ENCODE data around the gene FIGLA. TPM values are rescaled to one million over a fixed set of nuclear protein-coding genes. Genes with fewer than 3 reads are reported as not detected.

The FIGLA gene
- total RNA-seq, 2 donors from 2014 or later: not detected

DNA sequence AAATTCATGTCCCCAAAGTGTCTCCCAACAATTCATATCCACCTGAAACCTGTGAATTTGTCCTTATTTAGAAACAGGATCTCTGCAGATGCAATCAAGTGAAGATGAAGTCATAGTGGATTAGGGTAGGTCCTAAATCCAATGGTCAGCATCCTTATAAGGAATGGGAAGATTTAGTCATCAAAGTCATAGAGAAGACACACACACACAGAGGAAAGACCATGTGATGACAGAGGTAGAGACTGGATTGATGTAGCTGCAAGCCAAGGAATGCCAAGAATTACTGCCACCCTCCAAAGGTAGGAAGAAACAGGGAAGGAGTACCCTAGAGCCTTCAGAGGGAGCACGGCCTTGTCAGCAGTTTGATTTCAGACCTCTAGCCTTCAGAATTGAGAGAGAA, 40.1 kb downstream of the FIGLA start:
- 88% methylated on average over 1 of the region's 1 CpG for WGBS
- TF ChIP-seq POLR2AphosphoS5 (IDR thresholded peaks at IDR 0.05): no peak
- TF ChIP-seq POLR2A (IDR thresholded peaks at IDR 0.05): no peak
- no peak for TF ChIP-seq CTCF (IDR thresholded peaks at IDR 0.05)
- Histone ChIP-seq H3K36me3 (no peaks in the 10 kb centered on the region), H3K27me3 (replicated peaks; ENCODE audit: insufficient read depth) (no peaks in the 10 kb centered on the region), H3K9me3 (no peaks in the 10 kb centered on the region), H3K4me1 (replicated peaks) (no peaks in the 10 kb centered on the region), H3K4me3 (no peak overlapping the region), H3K27ac (no peak overlapping the region)
- DNase-seq (ENCODE audit: low spot score): no peak
- intact Hi-C loops (cut with DNase I): no loop called here

DNA sequence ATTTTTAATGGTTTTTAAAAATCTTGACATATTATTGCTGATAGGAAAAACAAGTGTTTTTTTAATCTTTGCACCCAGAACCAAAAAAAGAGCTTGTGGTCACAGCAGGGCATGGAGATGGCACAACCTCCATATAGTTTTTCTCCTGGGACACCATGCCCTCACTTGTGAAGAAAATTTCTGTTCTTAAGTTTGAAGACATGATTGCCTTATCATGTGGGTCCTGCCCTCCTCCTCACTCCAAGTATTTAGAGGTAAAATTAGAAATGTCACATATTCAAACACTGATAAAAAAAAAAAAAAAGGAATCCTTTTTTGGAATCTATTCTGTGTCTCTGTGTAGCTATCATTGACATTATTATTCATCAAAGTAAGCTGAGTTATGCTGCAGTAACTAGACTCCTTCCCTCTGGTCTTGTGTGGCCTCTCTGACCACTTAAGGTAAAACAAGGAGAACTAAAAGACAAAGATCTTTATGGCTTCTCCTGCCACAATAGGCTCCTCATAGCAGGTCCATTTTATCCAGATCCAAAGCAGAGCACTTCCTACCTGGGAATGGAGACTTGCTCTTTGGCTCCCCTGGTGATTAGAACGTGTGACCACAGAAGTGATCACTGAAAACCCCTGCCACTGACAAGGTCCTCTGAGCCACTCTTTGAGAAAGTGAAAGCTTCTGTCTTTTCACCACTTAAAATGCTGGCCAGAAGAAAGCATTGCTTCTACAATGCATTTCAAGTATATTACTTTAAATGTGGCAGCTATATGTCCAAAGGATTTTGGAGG, 42.2 kb downstream of the FIGLA start:
- Histone ChIP-seq H3K27me3 (replicated peaks; ENCODE audit: insufficient read depth) (no peaks in the 10 kb centered on the region), H3K9me3 (no peaks in the 10 kb centered on the region), H3K4me3 (no peak overlapping the region), H3K36me3 (no peaks in the 10 kb centered on the region), H3K27ac (no peak overlapping the region), H3K4me1 (replicated peaks) (no peaks in the 10 kb centered on the region)
- intact Hi-C loops (cut with DNase I): no loop called here
- TF ChIP-seq CTCF (IDR thresholded peaks at IDR 0.05): no peak
- no peak for TF ChIP-seq POLR2AphosphoS5 (IDR thresholded peaks at IDR 0.05)
- TF ChIP-seq POLR2A (IDR thresholded peaks at IDR 0.05): no peak
- DNase-seq (ENCODE audit: low spot score): no peak
- 37% methylated on average over 1 of the region's 1 CpG for WGBS

DNA sequence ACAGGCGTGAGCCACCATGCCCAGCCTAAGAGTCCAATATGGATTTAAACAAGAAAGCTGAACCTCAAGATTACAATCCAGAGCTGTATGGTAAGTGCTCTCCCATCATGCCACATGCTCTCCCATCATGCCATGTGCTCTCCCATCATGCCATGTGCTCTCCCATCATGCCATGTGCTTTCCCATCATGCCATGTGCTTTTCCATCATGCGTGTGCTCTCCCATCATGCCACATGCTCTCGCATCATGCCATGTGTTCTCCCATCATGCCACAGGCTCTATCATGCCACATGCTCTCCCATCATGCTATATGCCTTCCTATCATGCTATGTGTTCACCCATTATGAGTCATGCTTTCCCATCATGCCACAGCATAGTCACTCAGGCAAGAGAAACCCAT, 43.2 kb downstream of the FIGLA start:
- TF ChIP-seq POLR2AphosphoS5 (IDR thresholded peaks at IDR 0.05) (no peak), POLR2A (IDR thresholded peaks at IDR 0.05) (no peak), CTCF (IDR thresholded peaks at IDR 0.05) (no peak)
- Histone ChIP-seq H3K36me3 (no peaks in the 10 kb centered on the region), H3K27me3 (replicated peaks; ENCODE audit: insufficient read depth) (no peaks in the 10 kb centered on the region), H3K27ac (no peak overlapping the region), H3K4me1 (replicated peaks) (no peaks in the 10 kb centered on the region), H3K4me3 (no peak overlapping the region), H3K9me3 (no peaks in the 10 kb centered on the region)
- WGBS: 95% methylated on average over 3 of the region's 3 CpGs
- no peak for DNase-seq (ENCODE audit: low spot score)
- intact Hi-C loops (cut with DNase I): no loop called here

DNA sequence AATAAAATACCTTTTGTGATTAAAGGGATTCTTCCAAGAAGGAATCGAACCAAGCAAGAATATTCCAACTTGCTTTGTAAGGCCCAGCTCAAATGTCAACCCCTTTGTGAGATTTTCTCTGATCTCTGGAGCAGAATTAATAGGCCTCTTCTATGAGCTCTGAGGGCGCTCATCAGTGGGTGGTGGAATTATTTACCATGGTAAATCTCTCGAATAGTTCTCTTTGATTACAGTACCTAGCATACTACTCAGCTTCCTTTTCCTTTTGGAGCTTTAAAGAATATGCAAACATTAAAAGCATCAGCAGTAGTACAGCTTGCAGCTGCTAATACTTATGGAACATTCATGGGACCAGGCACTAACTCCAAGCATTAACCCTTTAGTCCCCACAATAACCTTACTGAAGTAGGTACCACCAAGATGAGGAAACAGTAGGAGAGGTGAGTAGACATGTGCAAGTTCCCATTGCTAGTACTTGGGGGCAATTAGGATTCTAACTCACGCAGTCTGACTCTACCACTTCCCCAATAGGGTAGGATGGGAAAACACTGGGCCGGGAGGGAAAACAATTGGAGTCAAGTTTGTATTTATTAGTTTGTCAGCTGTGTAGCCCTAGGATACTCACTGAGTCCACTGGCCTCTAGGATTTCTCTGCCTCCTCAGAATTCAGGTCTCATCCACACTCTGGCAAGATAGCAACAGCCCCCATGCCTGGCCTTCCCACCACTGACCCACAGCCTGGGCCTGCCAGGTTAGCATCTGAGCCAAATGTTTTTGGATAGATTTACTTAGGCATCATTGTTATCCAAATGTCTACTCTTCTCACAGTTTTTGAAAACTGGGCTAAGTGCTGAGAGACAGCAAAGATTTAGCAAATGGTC, 44.1 kb downstream of the FIGLA start:
- intact Hi-C loops (cut with DNase I): no loop called here
- DNase-seq (ENCODE audit: low spot score): no peak
- Histone ChIP-seq H3K9me3 (no peaks in the 10 kb centered on the region), H3K27ac (no peak overlapping the region), H3K36me3 (no peaks in the 10 kb centered on the region), H3K4me3 (no peak overlapping the region), H3K27me3 (replicated peaks; ENCODE audit: insufficient read depth) (no peaks in the 10 kb centered on the region), H3K4me1 (replicated peaks) (no peaks in the 10 kb centered on the region)
- 31% methylated on average over 5 of the region's 5 CpGs for WGBS
- no peak for TF ChIP-seq CTCF (IDR thresholded peaks at IDR 0.05)
- no peak for TF ChIP-seq POLR2AphosphoS5 (IDR thresholded peaks at IDR 0.05)
- TF ChIP-seq POLR2A (IDR thresholded peaks at IDR 0.05): no peak

All from prostate gland (tissue), 2 donors.